ACC112 (cell line): Measurements from ENCODE around the gene PSMD1.

Experiments used
- H2AFZ ChIP-seq: fragments of 200-600 bp; sonication (generic); one replicate; pipeline ENCODE4 v1.6.0; 2017; ENCODE audit warnings: antibody characterized with exemption, low read length; ENCODE audit not compliant: unreplicated experiment
- H3K27ac ChIP-seq: fragments of 200-600 bp; sonication (generic); 2 replicates; pipeline ENCODE4 v1.5.1; 2014; ENCODE audit warnings: low read depth, mild to moderate bottlenecking, antibody characterized with exemption, low read length, moderate library complexity
- H3K27me3 ChIP-seq: fragments of 200-600 bp; sonication (generic); 2 replicates; pipeline ENCODE4 v1.6.1; 2014; ENCODE audit warnings: mild to moderate bottlenecking, antibody characterized with exemption, low read length, moderate library complexity, mixed read lengths; ENCODE audit not compliant: insufficient read depth
- H3K36me3 ChIP-seq: fragments of 200-600 bp; sonication (generic); 2 replicates; pipeline ENCODE4 v1.6.1; 2016; ENCODE audit warnings: mild to moderate bottlenecking, antibody characterized with exemption, low read length, moderate library complexity, mixed read lengths; ENCODE audit not compliant: insufficient read depth
- H3K4me1 ChIP-seq: fragments of 200-600 bp; sonication (generic); one replicate; pipeline ENCODE4 v1.6.1; 2016; ENCODE audit warnings: low read length, mixed read lengths; ENCODE audit not compliant: insufficient read depth, unreplicated experiment, control insufficient read depth
- H3K4me3 ChIP-seq: fragments of 200-600 bp; sonication (generic); 2 replicates; pipeline ENCODE4 v1.5.1; 2014; ENCODE audit warnings: mild to moderate bottlenecking, low read depth, low read length
- H3K79me2 ChIP-seq: fragments of 200-600 bp; sonication (generic); one replicate; pipeline ENCODE4 v1.6.0; 2016; ENCODE audit warnings: low read length; ENCODE audit not compliant: control insufficient read depth, unreplicated experiment, insufficient read depth

PSMD1 gene

DNA sequence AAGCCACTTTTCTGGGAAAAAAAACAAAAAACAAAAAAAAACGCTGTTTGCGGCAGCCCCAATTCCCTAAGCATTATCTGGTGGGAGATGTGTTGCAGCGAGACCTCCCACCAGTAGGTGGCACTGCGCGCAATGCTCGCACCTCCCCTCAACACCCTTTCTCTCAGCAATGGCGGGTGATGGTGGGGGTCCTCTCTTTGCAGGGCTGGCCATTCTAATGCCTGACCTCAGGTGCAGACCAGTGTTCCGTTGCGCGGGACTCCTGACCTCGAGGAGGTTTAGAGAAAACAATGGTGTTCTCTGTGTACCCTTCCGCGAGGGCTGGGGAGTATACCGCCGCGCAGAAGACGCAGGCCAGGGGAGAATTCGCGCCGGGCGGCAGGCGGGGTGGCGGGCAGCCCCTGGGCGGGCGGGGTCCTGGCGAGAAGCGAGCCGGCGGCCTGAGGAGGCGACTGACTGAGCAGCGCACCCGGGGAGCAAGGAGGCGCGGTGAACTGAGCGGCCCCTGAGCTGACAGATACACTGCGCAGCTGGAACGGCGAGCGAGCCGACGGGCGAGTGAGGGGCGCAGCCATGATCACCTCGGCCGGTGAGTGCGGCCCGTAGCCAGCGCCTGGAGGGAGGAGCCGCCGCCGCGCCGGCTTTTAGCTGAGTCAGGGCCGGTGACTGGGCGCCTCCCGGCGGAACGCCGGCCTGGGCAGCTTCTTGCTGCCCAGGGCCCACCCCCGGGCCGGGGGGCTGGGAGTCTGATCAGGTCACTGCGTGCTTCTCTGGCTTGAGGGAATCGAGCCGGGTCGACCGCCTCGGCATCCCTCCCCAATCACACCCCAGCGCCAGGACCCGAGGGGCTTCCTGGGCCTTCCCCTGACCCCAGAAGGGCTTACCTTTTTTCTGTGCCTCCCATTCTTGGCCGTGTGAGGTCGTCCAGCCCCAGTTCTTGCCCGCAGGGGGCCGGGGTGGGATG, at the start of gene PSMD1:
PSMD1 (plus strand) TSS at position 415 of the 964 bp plus-strand sequence; CDS start at position 574, 159 bp downstream.
- Histone ChIP-seq H3K79me2 (peaks cover 49% of the 10 kb centered on the region), H3K27ac (peak within 1 kb of the TSS; percentile 69), H3K4me3 (peak within 1 kb of the TSS; percentile 92), H3K36me3 (peaks cover 6% of the 10 kb centered on the region; the same call in 1 of the 2 replicates), H3K27me3 (no peaks in the 10 kb centered on the region), H2AFZ (peak within 1 kb of the TSS; percentile 79), H3K4me1 (peaks cover 30% of the 10 kb centered on the region)

DNA sequence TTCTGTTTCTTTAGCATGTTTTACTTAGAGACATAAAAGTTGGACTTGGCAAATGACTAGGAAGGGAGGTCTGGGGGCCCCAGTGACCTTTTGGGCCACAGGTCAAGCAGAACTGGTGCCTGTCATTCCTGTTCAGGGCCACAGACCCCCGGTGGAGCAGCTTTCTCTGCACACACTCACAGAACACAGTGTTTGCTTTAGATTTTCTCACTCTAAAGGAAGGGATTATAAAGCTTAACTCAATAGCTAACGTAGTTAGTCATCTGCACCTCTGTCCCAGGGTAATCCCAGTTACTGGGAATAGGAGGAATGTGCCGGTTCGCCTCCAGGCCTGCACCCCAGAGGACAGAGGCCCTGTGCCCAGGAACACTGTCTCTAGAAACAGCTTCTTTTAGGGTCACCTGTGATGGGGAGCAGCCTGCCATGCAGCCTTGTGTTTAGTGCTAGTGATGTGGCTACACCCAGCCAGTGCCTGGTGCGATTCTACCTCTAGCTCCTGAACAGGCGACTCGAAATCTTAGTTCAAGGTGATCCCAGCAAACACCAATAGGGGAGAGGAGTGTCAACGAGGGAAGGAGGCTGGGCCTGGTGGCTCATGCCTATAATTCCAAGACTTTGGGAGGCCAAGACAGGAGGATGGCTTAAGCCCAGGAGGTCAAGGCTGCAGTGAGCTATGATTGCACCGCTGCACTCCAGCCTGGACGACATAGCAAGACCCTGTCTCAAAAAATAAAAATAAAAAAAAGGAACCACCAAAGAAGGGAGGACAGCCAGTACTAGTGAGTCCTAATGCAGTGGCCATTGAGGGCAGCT, 49.2 kb upstream of the PSMD1 start:
- H3K79me2 ChIP-seq: no peaks in the 10 kb centered on the region

DNA sequence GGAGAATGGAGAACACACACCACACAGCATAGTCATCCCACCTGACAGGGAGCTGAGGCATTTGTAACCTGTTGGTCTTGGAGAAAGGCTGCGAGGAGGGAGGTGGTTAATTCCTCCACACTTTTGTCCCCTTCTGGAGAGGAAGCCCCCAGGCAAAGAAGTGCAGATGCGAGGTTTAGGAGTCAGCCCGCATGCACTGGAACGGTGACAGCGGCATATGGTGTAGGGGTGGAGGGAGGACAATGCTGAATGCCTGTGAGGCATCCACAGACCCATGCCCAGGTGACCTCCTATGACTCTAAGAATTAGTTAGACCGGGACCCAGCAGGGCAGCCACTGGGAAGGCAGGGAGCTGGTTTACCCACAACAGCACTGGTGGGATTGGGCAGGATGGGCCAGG, 48.5 kb upstream of the PSMD1 start:
- peaks cover 73% of the 10 kb centered on the region for H3K27me3 ChIP-seq
- H3K79me2 ChIP-seq: no peaks in the 10 kb centered on the region
- H3K4me1 ChIP-seq: no peaks in the 10 kb centered on the region
- H3K36me3 ChIP-seq: no peaks in the 10 kb centered on the region
- no peak overlapping the region for H3K4me3 ChIP-seq
- no peak overlapping the region for H3K27ac ChIP-seq
- H2AFZ ChIP-seq: no peak overlapping the region

More for the DNA sequence above, 49.2 kb upstream of the PSMD1 start:
- Histone ChIP-seq H3K27me3 (peaks cover 73% of the 10 kb centered on the region), H2AFZ (no peak overlapping the region), H3K36me3 (no peaks in the 10 kb centered on the region), H3K27ac (no peak overlapping the region), H3K4me1 (no peaks in the 10 kb centered on the region), H3K4me3 (no peak overlapping the region)

DNA sequence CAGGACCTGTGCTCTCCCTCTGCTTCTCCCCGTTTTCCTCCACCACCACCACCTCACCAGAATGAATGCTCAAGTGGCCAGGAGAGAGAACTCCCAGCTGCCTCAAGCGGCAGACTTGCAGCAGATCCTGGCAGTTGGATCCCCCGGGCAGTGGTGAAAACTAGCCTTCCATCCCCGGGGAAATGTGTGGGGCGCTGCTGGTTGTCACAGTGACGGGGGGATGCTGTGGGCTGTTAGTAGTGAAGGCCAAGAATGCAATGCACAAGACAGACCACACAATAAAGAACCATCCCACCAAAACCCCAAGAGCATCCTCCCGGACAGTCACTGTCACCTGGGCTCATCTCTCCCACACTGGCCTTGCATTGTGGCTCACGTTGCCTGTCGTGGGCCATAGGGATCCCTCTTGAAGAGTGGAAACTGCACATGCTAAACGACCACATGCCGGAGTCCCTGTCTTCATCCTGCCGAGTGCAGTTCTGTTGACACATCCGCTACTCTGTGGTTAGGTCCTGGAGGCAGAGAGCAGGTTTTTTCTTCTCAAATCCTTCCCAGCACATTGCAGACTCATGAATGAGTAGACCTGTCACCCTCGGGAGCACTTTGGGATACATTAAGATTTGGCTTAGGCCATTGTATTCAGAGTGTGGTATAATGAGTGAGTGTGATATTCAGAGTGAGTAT, 47.3 kb upstream of the PSMD1 start:
- H3K4me3 ChIP-seq: no peak overlapping the region
- no peaks in the 10 kb centered on the region for H3K79me2 ChIP-seq
- H3K27me3 ChIP-seq: peaks cover 75% of the 10 kb centered on the region
- no peak overlapping the region for H3K27ac ChIP-seq
- no peak overlapping the region for H2AFZ ChIP-seq
- no peaks in the 10 kb centered on the region for H3K4me1 ChIP-seq
- no peaks in the 10 kb centered on the region for H3K36me3 ChIP-seq

DNA sequence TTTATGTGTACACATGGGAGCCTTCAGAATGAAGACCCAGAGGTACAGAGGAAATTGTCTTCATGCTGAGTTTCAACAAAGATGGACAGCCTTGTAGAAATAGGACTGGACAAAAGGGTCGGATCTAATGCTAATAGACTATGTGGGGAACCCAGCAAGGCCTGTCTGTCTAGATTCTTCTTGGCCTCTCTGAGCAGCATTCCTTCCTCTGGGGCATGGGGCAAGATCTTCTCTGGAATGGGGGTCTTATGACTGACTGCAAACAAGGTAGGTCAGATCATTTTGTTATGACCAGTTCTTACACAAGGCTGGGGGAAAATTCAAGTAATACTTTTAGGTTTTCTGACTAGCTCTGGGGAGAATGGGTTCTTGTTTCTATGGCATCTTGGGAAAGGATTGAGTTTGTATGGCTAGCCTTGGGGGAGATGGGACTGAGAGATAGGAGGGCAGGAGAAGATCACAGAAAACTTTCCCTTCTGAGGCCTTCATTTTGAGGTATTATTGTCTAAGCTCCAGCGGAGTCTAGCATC, 46.4 kb upstream of the PSMD1 start:
- no peak overlapping the region for H3K4me3 ChIP-seq
- H3K36me3 ChIP-seq: no peaks in the 10 kb centered on the region
- H3K27ac ChIP-seq: no peak overlapping the region
- no peaks in the 10 kb centered on the region for H3K79me2 ChIP-seq
- H2AFZ ChIP-seq: no peak overlapping the region
- H3K4me1 ChIP-seq: no peaks in the 10 kb centered on the region
- peaks cover 82% of the 10 kb centered on the region for H3K27me3 ChIP-seq

DNA sequence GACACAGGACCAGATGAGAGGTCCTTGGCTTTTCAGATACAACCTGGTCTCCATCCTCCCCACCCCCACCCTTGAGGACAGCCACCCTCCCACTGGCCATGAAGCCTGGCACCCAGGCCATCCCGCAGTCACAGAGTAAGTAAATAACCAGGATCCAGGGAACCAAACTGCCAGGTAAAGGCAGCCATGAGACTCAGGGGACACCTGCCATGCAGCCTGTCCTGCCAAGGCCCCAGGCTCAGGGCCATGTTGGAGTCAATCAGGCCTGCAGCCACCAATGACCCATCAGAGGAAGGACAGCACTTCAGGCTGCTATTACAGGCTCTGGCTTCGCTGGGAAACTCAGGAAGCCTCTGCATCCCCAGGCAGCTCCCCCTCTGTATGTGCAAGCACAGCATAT, 45.1 kb upstream of the PSMD1 start:
- H3K79me2 ChIP-seq: no peaks in the 10 kb centered on the region
- H2AFZ ChIP-seq: no peak overlapping the region
- no peak overlapping the region for H3K4me3 ChIP-seq
- no peaks in the 10 kb centered on the region for H3K36me3 ChIP-seq
- peaks cover 88% of the 10 kb centered on the region for H3K27me3 ChIP-seq
- H3K4me1 ChIP-seq: no peaks in the 10 kb centered on the region
- no peak overlapping the region for H3K27ac ChIP-seq

DNA sequence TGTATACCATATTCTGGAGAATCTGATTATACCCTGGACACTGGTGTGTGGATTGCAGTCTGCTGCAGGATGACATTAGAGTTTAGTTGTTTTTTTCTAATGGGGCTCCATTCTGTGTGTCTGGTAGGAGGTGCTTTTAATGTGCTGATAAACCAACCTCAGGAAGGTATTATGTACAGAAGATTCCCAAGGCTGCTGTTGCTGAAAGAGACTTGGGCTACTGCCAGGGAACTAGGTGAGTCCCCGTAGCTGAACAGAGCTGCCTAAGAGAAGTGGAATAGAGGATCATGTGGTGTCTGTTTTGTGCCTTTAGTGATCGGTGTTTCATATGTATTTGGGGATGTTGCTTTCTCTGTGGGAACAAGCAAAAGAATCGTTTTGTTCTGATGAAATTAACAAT, 44.2 kb upstream of the PSMD1 start:
- H3K4me3 ChIP-seq: no peak overlapping the region
- H3K79me2 ChIP-seq: no peaks in the 10 kb centered on the region
- no peak overlapping the region for H2AFZ ChIP-seq
- peaks cover 87% of the 10 kb centered on the region for H3K27me3 ChIP-seq
- H3K4me1 ChIP-seq: no peaks in the 10 kb centered on the region
- no peaks in the 10 kb centered on the region for H3K36me3 ChIP-seq
- H3K27ac ChIP-seq: no peak overlapping the region

DNA sequence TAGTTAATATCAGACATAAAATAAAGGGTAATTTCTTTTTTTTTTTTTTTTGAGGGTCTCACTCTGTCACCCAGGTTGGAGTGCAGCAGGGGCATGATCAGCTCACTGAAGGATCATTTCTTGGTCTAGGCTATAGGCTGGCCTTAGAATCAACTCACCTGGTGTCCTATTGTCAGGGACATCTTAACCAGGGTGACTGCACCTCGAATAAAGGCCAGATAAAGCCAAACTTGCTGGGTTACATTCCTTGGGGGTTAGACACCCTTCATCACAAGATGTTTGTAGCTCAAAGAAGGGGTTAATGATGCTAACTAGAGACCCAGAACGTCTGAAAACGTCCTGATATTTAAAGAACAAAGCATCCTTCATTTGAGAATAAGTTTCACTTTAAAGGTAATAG, 42.8 kb upstream of the PSMD1 start:
- H2AFZ ChIP-seq: no peak overlapping the region
- no peaks in the 10 kb centered on the region for H3K4me1 ChIP-seq
- H3K27ac ChIP-seq: no peak overlapping the region
- peaks cover 80% of the 10 kb centered on the region for H3K27me3 ChIP-seq
- no peaks in the 10 kb centered on the region for H3K79me2 ChIP-seq
- H3K36me3 ChIP-seq: no peaks in the 10 kb centered on the region
- H3K4me3 ChIP-seq: no peak overlapping the region

DNA sequence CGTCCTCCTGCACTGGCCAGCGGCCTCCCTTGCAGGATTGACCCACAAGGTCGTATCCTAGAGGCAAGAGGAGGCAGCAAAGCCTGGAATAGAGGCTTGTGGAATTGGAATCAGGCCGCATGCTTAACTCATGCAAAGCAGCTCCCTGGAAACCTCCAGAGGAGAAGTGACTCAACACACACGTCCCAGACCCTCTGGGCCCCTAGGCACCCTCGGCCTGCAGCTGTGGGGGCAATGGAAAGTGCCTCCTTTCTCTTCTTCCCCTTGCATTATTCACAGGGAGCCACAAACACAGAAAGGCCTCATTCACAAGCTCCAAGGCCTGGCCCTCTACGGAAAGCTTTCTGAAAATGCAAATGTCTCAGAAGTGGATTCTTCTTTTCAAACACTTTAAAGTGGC, 41.2 kb upstream of the PSMD1 start:
- Histone ChIP-seq H3K4me3 (no peak overlapping the region), H3K4me1 (no peaks in the 10 kb centered on the region), H3K27ac (no peak overlapping the region), H3K27me3 (peaks cover 72% of the 10 kb centered on the region), H3K36me3 (no peaks in the 10 kb centered on the region), H2AFZ (no peak overlapping the region), H3K79me2 (no peaks in the 10 kb centered on the region)

DNA sequence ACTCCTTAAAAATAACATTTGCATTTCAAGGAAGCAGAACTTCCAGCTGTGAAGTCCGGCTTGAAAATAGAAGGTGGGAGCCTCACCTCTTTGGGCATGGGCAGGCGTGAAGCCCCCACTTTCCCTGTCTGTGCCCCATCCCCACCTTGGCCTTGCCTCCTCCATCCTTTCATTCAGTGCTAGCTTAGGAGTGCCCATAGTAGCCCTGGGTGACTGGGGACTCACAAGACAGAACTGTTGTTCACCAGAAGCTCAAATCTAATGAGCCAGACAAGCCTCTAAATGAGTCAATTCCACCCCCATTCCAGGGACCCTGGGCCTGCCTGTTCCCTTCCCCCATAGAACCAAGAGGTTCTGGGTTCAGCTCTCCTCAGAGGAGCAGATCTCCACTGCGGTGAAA, 40.7 kb upstream of the PSMD1 start:
- H3K36me3 ChIP-seq: no peaks in the 10 kb centered on the region
- no peaks in the 10 kb centered on the region for H3K4me1 ChIP-seq
- H3K27ac ChIP-seq: no peak overlapping the region
- peaks cover 75% of the 10 kb centered on the region for H3K27me3 ChIP-seq
- no peak overlapping the region for H2AFZ ChIP-seq
- H3K79me2 ChIP-seq: no peaks in the 10 kb centered on the region
- H3K4me3 ChIP-seq: no peak overlapping the region
